ENCODE measurements around the gene PBXIP1.

PBXIP1 gene

GRCh38 chr1:154955718-154956543 is at the start of gene PBXIP1:
Gene PBXIP1, minus strand, starts transcription at chr1:154956099. Its CDS starts 2,378 bp downstream, at chr1:154953721.
- DNase-seq (ENCODE audit: extremely low spot score, insufficient read length, low read depth) = peak; percentile 76
- FAIRE-seq = peak; percentile 89

- DNase-seq (ENCODE audit: extremely low spot score, insufficient read length, low read depth) = no peak
Measured at GRCh38 chr1:155005076-155006011, 49.4 kb upstream of the PBXIP1 start.

GRCh38 chr1:155004352-155005075 is 48.6 kb upstream of the PBXIP1 start:
- DNase-seq (ENCODE audit: extremely low spot score, insufficient read length, low read depth) = no peak
- peak; percentile 21 for FAIRE-seq

More at GRCh38 chr1:155005076-155006011, 49.4 kb upstream of the PBXIP1 start:
- no peak for FAIRE-seq

GRCh38 chr1:155003766-155004351 is 48.0 kb upstream of the PBXIP1 start:
- FAIRE-seq = peak; percentile 63
- DNase-seq (ENCODE audit: extremely low spot score, insufficient read length, low read depth) = no peak

- DNase-seq (ENCODE audit: extremely low spot score, insufficient read length, low read depth) (no peak), FAIRE-seq (no peak)
Measured at GRCh38 chr1:155003227-155003765, 47.4 kb upstream of the PBXIP1 start.

GRCh38 chr1:155002464-155003226 is 46.7 kb upstream of the PBXIP1 start, which contains the start of gene ZBTB7B:
Gene ZBTB7B, plus strand, starts transcription at chr1:155002802. Its CDS starts 11,859 bp downstream, at chr1:155014661.
- no peak for DNase-seq (ENCODE audit: extremely low spot score, insufficient read length, low read depth)
- no peak for FAIRE-seq

GRCh38 chr1:155001675-155002463 is 46.0 kb upstream of the PBXIP1 start:
- FAIRE-seq = peak; percentile 98
- peak; percentile 93 for DNase-seq (ENCODE audit: extremely low spot score, insufficient read length, low read depth)

- DNase-seq (ENCODE audit: extremely low spot score, insufficient read length, low read depth) (no peak), FAIRE-seq (no peak)
Measured at GRCh38 chr1:155001425-155001674, 45.5 kb upstream of the PBXIP1 start.

- peak; percentile 83 for FAIRE-seq
- no peak for DNase-seq (ENCODE audit: extremely low spot score, insufficient read length, low read depth)
Measured at GRCh38 chr1:155000726-155001424, 45.0 kb upstream of the PBXIP1 start.

- no peak for DNase-seq (ENCODE audit: extremely low spot score, insufficient read length, low read depth)
Measured at GRCh38 chr1:155000411-155000725, 44.5 kb upstream of the PBXIP1 start.

GRCh38 chr1:154999571-155000410 is 43.9 kb upstream of the PBXIP1 start:
- no peak for FAIRE-seq
- DNase-seq (ENCODE audit: extremely low spot score, insufficient read length, low read depth) = no peak

More at GRCh38 chr1:155000411-155000725, 44.5 kb upstream of the PBXIP1 start:
- FAIRE-seq = no peak

GRCh38 chr1:154998818-154999570 is 43.1 kb upstream of the PBXIP1 start:
- peak; percentile 85 for FAIRE-seq
- no peak for DNase-seq (ENCODE audit: extremely low spot score, insufficient read length, low read depth)

GRCh38 chr1:154998201-154998780 is 42.4 kb upstream of the PBXIP1 start:
- FAIRE-seq (no peak), DNase-seq (ENCODE audit: extremely low spot score, insufficient read length, low read depth) (no peak)

- FAIRE-seq (no peak), DNase-seq (ENCODE audit: extremely low spot score, insufficient read length, low read depth) (no peak)
Measured at GRCh38 chr1:154996966-154997701, 41.2 kb upstream of the PBXIP1 start.

Measured in GM18507 (cell line).